SK-N-MC (cell line): ENCODE results near the gene NOS3.

Experiments used
- EZH2 ChIP-seq: fragments of 200-600 bp; sonication (generic); IDR thresholded peaks from one replicate; pipeline ENCODE4 v1.6.1; 2017; ENCODE audit warnings: antibody characterized with exemption
- POLR2AphosphoS5 ChIP-seq: IDR thresholded peaks from 2 replicates; pipeline ENCODE4 v1.6.1; 2012; ENCODE audit warnings: mild to moderate bottlenecking, low read depth, low read length, borderline replicate concordance

- TF ChIP-seq EZH2 (no peak), POLR2AphosphoS5 (no peak)
These were observed 5.7 kb downstream of the NOS3 start for GRCh38 chr7:150996376-150997074.
